ENCODE measurements around the gene THRA.

The THRA gene

GRCh38 chr17:40025991-40026815, 36.6 kb upstream of the THRA start:
- DNase-seq: no peak

- DNase-seq: peak; percentile 62
Measured at GRCh38 chr17:40026816-40027613, 35.8 kb upstream of the THRA start.

GRCh38 chr17:40027614-40028012, 35.2 kb upstream of the THRA start:
- no peak for DNase-seq

GRCh38 chr17:40028595-40028994, 34.2 kb upstream of the THRA start:
- no peak for DNase-seq

- no peak for DNase-seq
Measured at GRCh38 chr17:40031706-40032105, 31.1 kb upstream of the THRA start.

GRCh38 chr17:40032322-40033320, 30.1 kb upstream of the THRA start:
- no peak for DNase-seq

GRCh38 chr17:40033339-40033738, 29.4 kb upstream of the THRA start:
- no peak for DNase-seq

- DNase-seq: no peak
Measured at GRCh38 chr17:40034426-40035161, 28.2 kb upstream of the THRA start.

GRCh38 chr17:40035162-40035559, 27.6 kb upstream of the THRA start:
- DNase-seq: no peak

GRCh38 chr17:40038882-40039513, 23.8 kb upstream of the THRA start:
- peak; percentile 41 for DNase-seq

- DNase-seq: no peak
Measured at GRCh38 chr17:40041196-40041595, 21.6 kb upstream of the THRA start.

GRCh38 chr17:40056379-40057015, 6.3 kb upstream of the THRA start:
- no peak for DNase-seq

- DNase-seq: no peak
Measured at GRCh38 chr17:40058186-40058784, 4.5 kb upstream of the THRA start.

- DNase-seq: no peak
Measured at GRCh38 chr17:40058865-40059264, 3.9 kb upstream of the THRA start.

- no peak for DNase-seq
Measured at GRCh38 chr17:40059729-40060475, 2.9 kb upstream of the THRA start.

- no peak for DNase-seq
Measured at GRCh38 chr17:40060887-40061608, 1.7 kb upstream of the THRA start.

GRCh38 chr17:40061609-40062038, 1.1 kb upstream of the THRA start:
- no peak for DNase-seq

- DNase-seq: peak; percentile 83
Measured at GRCh38 chr17:40063187-40063771, 514 bp downstream of the THRA start.

Measured in right kidney (tissue), 1 donor.